ENCODE results near the gene GOLGA7B.

Gene GOLGA7B

GRCh38 chr10:97882142-97883091 lies 32.8 kb downstream of the GOLGA7B start:
- H3K4me3 ChIP-seq (ENCODE audit: low read depth, low read length) = no peak overlapping the region
- in situ Hi-C loops (cut with HindIII; ENCODE audit: low sequenced_read_pairs) = no loop called here
- DNase-seq (ENCODE audit: low read depth) = no peak
- no peak for TF ChIP-seq CTCF (IDR thresholded peaks at IDR 0.05; ENCODE audit: low read depth, low read length, missing control alignments)

GRCh38 chr10:97883092-97883485 lies 33.4 kb downstream of the GOLGA7B start:
- TF ChIP-seq CTCF (IDR thresholded peaks at IDR 0.05; ENCODE audit: low read depth, low read length, missing control alignments) = no peak
- DNase-seq (ENCODE audit: low read depth) = no peak
- H3K4me3 ChIP-seq (ENCODE audit: low read depth, low read length) = no peak overlapping the region
- in situ Hi-C loops (cut with HindIII; ENCODE audit: low sequenced_read_pairs) = no loop called here

GRCh38 chr10:97886286-97886685 lies 36.6 kb downstream of the GOLGA7B start:
- in situ Hi-C loops (cut with HindIII; ENCODE audit: low sequenced_read_pairs) = no loop called here
- H3K4me3 ChIP-seq (ENCODE audit: low read depth, low read length) = no peak overlapping the region
- DNase-seq (ENCODE audit: low read depth) = no peak
- no peak for TF ChIP-seq CTCF (IDR thresholded peaks at IDR 0.05; ENCODE audit: low read depth, low read length, missing control alignments)

GRCh38 chr10:97887399-97887798 lies 37.8 kb downstream of the GOLGA7B start:
- no peak for DNase-seq (ENCODE audit: low read depth)
- no peak overlapping the region for H3K4me3 ChIP-seq (ENCODE audit: low read depth, low read length)
- in situ Hi-C loops (cut with HindIII; ENCODE audit: low sequenced_read_pairs) = no loop called here
- TF ChIP-seq CTCF (IDR thresholded peaks at IDR 0.05; ENCODE audit: low read depth, low read length, missing control alignments) = no peak

GRCh38 chr10:97888134-97888533 lies 38.5 kb downstream of the GOLGA7B start:
- in situ Hi-C loops (cut with HindIII; ENCODE audit: low sequenced_read_pairs) = no loop called here
- no peak overlapping the region for H3K4me3 ChIP-seq (ENCODE audit: low read depth, low read length)
- DNase-seq (ENCODE audit: low read depth) = no peak
- TF ChIP-seq CTCF (IDR thresholded peaks at IDR 0.05; ENCODE audit: low read depth, low read length, missing control alignments) = no peak

GRCh38 chr10:97888641-97889262 lies 39.1 kb downstream of the GOLGA7B start:
- TF ChIP-seq CTCF (IDR thresholded peaks at IDR 0.05; ENCODE audit: low read depth, low read length, missing control alignments) = no peak
- DNase-seq (ENCODE audit: low read depth) = no peak
- in situ Hi-C loops (cut with HindIII; ENCODE audit: low sequenced_read_pairs) = no loop called here
- H3K4me3 ChIP-seq (ENCODE audit: low read depth, low read length) = no peak overlapping the region
